ENCODE measurements around the gene KCNAB1.

GRCh38 chr3:156143136-156143535, 22.8 kb downstream of the KCNAB1 start:
- TF ChIP-seq ZBTB33 (IDR thresholded peaks at IDR 0.05) (no peak), RAD21 (IDR thresholded peaks at IDR 0.05) (no peak), CTCF (IDR thresholded peaks at IDR 0.05; ENCODE audit: low read depth, low read length, missing input control) (no peak), JUND (IDR thresholded peaks at IDR 0.05) (no peak), TAF1 (conservative IDR thresholded peaks at IDR 0.05) (no peak), GABPA (IDR thresholded peaks at IDR 0.05 in 1 of 2, conservative IDR thresholded peaks at IDR 0.05 in 1 of 2) (no peak), FOXA2 (IDR thresholded peaks at IDR 0.05) (no peak), RXRA (IDR thresholded peaks at IDR 0.05) (no peak), YY1 (IDR thresholded peaks at IDR 0.05) (no peak), MAX (IDR thresholded peaks at IDR 0.05) (no peak), NR2F2 (IDR thresholded peaks at IDR 0.05) (no peak), FOXA1 (IDR thresholded peaks at IDR 0.05) (no peak), REST (IDR thresholded peaks at IDR 0.05) (no peak), SP1 (IDR thresholded peaks at IDR 0.05) (no peak)

All from liver (tissue), 3 donors.